Osteocyte (in vitro differentiated cells): ENCODE data around the gene NAPEPLD. TPM values are rescaled to one million over a fixed set of nuclear protein-coding genes. Genes with fewer than 3 reads are reported as not detected.

Experiments
- DNase-seq: peaks from one replicate; pipeline ENCODE4 v3.0.0; 2021; ENCODE audit warnings: mixed read lengths; ENCODE audit not compliant: unreplicated experiment; ENCODE audit errors: extremely low spot score
- H3K27ac Mint-ChIP-seq: one replicate; pipeline ENCODE4 v1.8.0; 2021; ENCODE audit warnings: mild to moderate bottlenecking, mixed read lengths; ENCODE audit not compliant: unreplicated experiment
- H3K27me3 Mint-ChIP-seq: one replicate; pipeline ENCODE4 v1.8.0; 2021; ENCODE audit warnings: mixed read lengths; ENCODE audit not compliant: unreplicated experiment
- H3K36me3 Mint-ChIP-seq: one replicate; pipeline ENCODE4 v1.8.0; 2021; ENCODE audit warnings: mixed read lengths; ENCODE audit not compliant: unreplicated experiment
- H3K4me1 Mint-ChIP-seq: one replicate; pipeline ENCODE4 v1.8.0; 2021; ENCODE audit warnings: mixed read lengths; ENCODE audit not compliant: unreplicated experiment
- H3K4me3 Mint-ChIP-seq: one replicate; pipeline ENCODE4 v1.8.0; 2021; ENCODE audit warnings: mild to moderate bottlenecking, moderate library complexity, mixed read lengths; ENCODE audit not compliant: unreplicated experiment
- H3K9me3 Mint-ChIP-seq: one replicate; pipeline ENCODE4 v1.8.0; 2021; ENCODE audit warnings: mixed read lengths; ENCODE audit not compliant: unreplicated experiment
- total RNA-seq: library from RNA; stranded (reverse); gene quantifications from 2 replicates; pipeline ENCODE4 v1.2.1, GENCODE V29; 2021
- TF ChIP-seq, protein P1 (sequence below): fragments of 200-600 bp; sonication (generic); IDR thresholded peaks from 2 replicates; pipeline ENCODE4 v1.5.0; 2021; ENCODE audit warnings: antibody characterized with exemption, mild to moderate bottlenecking, moderate library complexity

The NAPEPLD gene
- total RNA-seq, 1 donor from 2014 or later, result 11.6 TPM

DNA sequence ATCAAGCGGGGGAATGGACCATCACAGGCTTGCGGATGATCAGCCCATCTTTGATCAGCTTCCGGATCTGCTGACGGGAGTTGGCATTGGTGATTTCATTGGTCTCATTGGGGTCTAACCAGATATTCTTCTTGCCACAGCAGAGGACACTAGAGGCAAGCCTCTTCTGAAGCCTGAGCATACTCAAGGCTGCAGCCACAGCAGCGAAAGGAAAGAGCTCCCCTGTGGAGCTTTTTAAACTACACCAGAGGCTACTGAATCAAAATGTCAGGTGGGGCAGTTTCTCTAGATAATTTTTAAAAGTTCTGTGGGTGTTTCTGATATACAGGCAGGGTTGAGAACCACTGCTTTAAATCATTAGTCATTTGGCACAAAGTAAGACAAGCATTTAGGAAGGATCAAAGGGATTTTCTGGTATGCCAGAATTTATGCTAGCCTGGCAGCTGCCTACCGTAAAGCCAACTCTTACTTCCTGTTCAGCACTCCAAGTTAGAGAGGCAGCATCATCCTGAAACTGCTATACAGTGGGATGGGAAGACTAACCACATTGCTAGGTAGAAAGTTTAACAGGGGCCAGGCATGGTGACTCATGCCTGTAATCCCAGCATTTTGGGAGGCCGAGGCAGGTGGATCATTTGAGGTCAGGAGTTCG lies 7.0 kb downstream of the NAPEPLD start:
- no peak for DNase-seq
- Mint-ChIP-seq H3K27me3 (no peaks in the 10 kb centered on the region), H3K4me3 (no peak overlapping the region), H3K9me3 (no peaks in the 10 kb centered on the region), H3K4me1 (peaks cover 8% of the 10 kb centered on the region), H3K36me3 (no peaks in the 10 kb centered on the region), H3K27ac (no peak overlapping the region)
- TF ChIP-seq, protein P1, sequence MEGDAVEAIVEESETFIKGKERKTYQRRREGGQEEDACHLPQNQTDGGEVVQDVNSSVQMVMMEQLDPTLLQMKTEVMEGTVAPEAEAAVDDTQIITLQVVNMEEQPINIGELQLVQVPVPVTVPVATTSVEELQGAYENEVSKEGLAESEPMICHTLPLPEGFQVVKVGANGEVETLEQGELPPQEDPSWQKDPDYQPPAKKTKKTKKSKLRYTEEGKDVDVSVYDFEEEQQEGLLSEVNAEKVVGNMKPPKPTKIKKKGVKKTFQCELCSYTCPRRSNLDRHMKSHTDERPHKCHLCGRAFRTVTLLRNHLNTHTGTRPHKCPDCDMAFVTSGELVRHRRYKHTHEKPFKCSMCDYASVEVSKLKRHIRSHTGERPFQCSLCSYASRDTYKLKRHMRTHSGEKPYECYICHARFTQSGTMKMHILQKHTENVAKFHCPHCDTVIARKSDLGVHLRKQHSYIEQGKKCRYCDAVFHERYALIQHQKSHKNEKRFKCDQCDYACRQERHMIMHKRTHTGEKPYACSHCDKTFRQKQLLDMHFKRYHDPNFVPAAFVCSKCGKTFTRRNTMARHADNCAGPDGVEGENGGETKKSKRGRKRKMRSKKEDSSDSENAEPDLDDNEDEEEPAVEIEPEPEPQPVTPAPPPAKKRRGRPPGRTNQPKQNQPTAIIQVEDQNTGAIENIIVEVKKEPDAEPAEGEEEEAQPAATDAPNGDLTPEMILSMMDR, result no peak

DNA sequence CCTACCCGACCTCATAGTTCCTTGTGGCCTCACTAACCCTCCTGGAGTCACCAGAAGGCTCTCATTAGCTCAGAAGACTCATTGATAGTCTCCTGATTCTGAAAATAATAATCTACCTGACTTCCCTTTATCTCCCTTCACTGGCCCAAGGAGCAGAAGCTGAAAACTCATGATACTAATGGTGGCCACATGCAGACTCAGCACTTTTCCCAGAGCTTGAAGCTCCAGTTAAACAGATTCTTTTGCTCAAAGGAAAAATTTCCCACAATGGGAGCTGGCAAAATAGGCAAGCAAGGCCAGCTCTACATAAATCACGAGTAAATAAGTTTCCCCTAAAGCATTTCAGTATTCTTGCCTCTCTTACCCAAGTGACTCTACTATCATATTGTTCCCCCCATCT lies 8.2 kb downstream of the NAPEPLD start:
- no peak overlapping the region for H3K4me3 Mint-ChIP-seq
- TF ChIP-seq, protein P1, result no peak
- no peaks in the 10 kb centered on the region for H3K9me3 Mint-ChIP-seq
- no peak overlapping the region for H3K27ac Mint-ChIP-seq
- no peaks in the 10 kb centered on the region for H3K27me3 Mint-ChIP-seq
- no peak for DNase-seq
- no peaks in the 10 kb centered on the region for H3K4me1 Mint-ChIP-seq
- H3K36me3 Mint-ChIP-seq, result no peaks in the 10 kb centered on the region

DNA sequence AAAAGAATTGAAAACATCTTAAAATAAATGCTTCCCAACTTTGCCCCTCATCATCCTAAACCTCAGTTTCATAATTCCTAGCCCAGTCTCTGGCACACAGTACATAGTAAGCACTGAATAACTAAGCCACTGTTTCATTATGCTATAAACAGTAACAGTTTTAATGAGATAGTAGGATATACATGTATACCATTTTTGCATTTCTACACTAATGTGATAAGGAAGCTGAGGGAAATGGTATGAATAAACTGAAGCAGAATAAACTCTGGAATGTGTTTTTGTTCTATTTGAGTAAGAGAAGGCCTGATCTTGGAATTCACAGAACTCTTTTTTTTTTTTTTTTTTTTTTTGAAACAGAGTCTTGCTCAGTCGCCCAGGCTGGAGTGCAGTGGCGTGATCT lies 8.8 kb downstream of the NAPEPLD start:
- no peak overlapping the region for H3K4me3 Mint-ChIP-seq
- TF ChIP-seq, protein P1, result no peak
- H3K36me3 Mint-ChIP-seq, result no peaks in the 10 kb centered on the region
- no peaks in the 10 kb centered on the region for H3K9me3 Mint-ChIP-seq
- H3K4me1 Mint-ChIP-seq, result peaks cover 4% of the 10 kb centered on the region
- no peak for DNase-seq
- no peak overlapping the region for H3K27ac Mint-ChIP-seq
- H3K27me3 Mint-ChIP-seq, result no peaks in the 10 kb centered on the region

DNA sequence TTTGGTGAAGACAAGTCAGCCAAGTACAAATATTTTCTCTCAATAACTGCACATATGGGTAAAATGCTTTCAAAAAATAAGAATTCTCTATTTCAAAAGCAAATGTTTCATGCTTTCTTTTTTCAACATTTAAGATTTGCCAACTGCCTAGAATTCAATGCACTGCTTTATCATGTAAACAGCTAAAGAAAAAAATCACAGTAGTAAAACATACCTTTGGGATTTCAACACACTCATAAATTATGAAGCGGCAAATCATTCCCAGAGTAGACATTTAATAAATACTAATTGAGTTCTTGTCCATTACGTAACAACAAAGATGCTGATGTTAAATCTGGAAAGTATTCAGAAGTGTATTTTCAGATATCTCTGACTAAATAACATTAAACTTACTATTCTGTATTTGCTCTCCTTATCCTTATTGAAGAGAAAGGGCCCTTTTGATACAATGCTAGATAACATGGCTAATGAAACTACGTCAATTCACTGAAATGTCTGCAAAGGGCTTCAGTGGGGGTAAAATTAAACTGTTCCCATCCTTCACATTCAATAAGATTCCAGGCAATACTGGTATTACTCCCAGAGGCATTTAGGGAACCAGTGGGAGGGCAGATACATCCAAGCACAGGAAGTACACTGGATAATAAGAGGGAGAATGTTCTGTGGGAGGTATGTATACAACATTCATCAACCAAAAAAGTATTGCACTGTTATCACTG lies 13.9 kb downstream of the NAPEPLD start:
- no peaks in the 10 kb centered on the region for H3K9me3 Mint-ChIP-seq
- TF ChIP-seq, protein P1, result no peak
- H3K4me1 Mint-ChIP-seq, result peaks cover 14% of the 10 kb centered on the region
- H3K36me3 Mint-ChIP-seq, result no peaks in the 10 kb centered on the region
- H3K27ac Mint-ChIP-seq, result no peak overlapping the region
- no peak overlapping the region for H3K4me3 Mint-ChIP-seq
- no peaks in the 10 kb centered on the region for H3K27me3 Mint-ChIP-seq
- DNase-seq, result no peak

DNA sequence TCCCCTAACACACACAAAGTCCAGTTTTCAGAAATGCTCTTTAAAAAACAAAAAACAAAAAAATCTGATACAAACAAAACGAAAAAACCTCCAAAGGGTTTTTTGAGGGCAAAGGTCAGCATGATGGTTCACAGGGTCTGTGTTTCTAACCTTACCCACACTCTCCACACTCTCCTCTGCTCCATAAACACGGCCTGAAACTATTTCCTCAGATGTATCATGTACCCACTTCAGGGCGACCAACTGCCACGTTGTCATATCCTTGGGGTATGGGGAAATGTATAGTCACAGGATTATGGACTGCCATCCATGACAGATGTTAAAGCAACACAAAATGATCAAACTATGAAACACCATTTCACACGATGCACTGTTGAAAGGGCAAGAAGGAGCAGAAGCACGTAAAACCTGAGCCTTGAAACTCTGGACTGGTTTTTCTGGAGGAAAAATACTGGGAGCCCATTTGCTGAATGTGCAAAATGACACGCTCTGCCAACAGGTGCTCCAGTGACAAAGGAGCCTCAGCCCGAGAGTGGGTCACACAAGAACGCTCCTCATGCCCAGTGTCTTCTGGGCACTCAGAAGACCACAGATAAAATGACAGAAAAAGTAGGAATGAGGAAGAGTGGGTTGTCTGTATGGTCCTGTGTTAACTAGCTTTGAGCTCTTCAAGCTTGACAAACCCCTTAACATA lies 15.8 kb downstream of the NAPEPLD start:
- H3K36me3 Mint-ChIP-seq, result peaks cover 4% of the 10 kb centered on the region
- no peaks in the 10 kb centered on the region for H3K9me3 Mint-ChIP-seq
- TF ChIP-seq, protein P1, result no peak
- no peaks in the 10 kb centered on the region for H3K27me3 Mint-ChIP-seq
- no peak overlapping the region for H3K4me3 Mint-ChIP-seq
- H3K27ac Mint-ChIP-seq, result no peak overlapping the region
- no peak for DNase-seq
- H3K4me1 Mint-ChIP-seq, result peaks cover 18% of the 10 kb centered on the region
